ENCODE results near the gene GNE.
"Not testable (repeated sequence)": the region's sequence is repeated elsewhere in the genome, so short reads cannot be mapped to it uniquely, and the experiment has no call there.

DNA sequence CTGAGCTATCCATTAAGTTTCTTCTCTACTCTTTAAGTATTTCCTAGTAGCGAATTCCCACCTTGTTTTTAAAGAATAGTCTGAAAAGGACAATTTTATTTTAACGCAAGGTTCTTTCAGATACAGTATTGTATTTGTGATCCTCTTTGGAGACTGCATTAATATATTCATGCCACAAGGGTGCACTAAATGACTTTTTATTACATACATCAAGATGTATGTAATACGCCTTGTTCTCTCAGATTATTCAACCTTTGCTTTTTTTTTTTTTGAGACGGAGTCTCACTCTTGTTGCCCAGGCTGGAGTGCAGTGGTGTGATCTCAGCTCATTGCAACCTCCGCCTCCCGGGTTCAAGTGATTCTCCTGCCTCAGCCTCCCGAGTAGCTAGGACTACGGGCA, 10.2 kb downstream of the GNE start:
- TF ChIP-seq, protein P1, sequence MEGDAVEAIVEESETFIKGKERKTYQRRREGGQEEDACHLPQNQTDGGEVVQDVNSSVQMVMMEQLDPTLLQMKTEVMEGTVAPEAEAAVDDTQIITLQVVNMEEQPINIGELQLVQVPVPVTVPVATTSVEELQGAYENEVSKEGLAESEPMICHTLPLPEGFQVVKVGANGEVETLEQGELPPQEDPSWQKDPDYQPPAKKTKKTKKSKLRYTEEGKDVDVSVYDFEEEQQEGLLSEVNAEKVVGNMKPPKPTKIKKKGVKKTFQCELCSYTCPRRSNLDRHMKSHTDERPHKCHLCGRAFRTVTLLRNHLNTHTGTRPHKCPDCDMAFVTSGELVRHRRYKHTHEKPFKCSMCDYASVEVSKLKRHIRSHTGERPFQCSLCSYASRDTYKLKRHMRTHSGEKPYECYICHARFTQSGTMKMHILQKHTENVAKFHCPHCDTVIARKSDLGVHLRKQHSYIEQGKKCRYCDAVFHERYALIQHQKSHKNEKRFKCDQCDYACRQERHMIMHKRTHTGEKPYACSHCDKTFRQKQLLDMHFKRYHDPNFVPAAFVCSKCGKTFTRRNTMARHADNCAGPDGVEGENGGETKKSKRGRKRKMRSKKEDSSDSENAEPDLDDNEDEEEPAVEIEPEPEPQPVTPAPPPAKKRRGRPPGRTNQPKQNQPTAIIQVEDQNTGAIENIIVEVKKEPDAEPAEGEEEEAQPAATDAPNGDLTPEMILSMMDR (conservative IDR thresholded peaks at IDR 0.05), result peak; percentile 66
- TF ChIP-seq ZFX (IDR thresholded peaks at IDR 0.05), result not testable (repeated sequence)

Measured in C4-2B (cell line).